ENCODE measurements around the gene TEAD4. TPM values are rescaled to one million over a fixed set of nuclear protein-coding genes. Genes with fewer than 3 reads are reported as not detected.

TEAD4 gene
- total RNA-seq, 1 donor from 2014 or later: 10.8 TPM

- no peak for DNase-seq (ENCODE audit: extremely low spot score, unreplicated experiment)
- Mint-ChIP-seq H3K9me3 (no peaks in the 10 kb centered on the region), H3K4me3 (peak overlapping the region; percentile 86), H3K27me3 (peaks cover 46% of the 10 kb centered on the region), H3K4me1 (ENCODE audit: unreplicated experiment) (peaks cover 22% of the 10 kb centered on the region), H3K27ac (peak overlapping the region; percentile 89), H3K36me3 (peaks cover 8% of the 10 kb centered on the region)
- TF ChIP-seq CTCF (conservative IDR thresholded peaks at IDR 0.05): no peak
Measured at GRCh38 chr12:2959505-2960389, 550 bp downstream of the TEAD4 start.

GRCh38 chr12:2960390-2960956, 1.3 kb downstream of the TEAD4 start:
- no peak for DNase-seq (ENCODE audit: extremely low spot score, unreplicated experiment)
- no peak for TF ChIP-seq CTCF (conservative IDR thresholded peaks at IDR 0.05)
- Mint-ChIP-seq H3K9me3 (no peaks in the 10 kb centered on the region), H3K4me1 (ENCODE audit: unreplicated experiment) (peaks cover 22% of the 10 kb centered on the region), H3K27me3 (peaks cover 46% of the 10 kb centered on the region), H3K27ac (peak overlapping the region; percentile 89), H3K36me3 (peaks cover 8% of the 10 kb centered on the region), H3K4me3 (peak overlapping the region; percentile 86)

- peaks cover 46% of the 10 kb centered on the region for H3K27me3 Mint-ChIP-seq
- H3K9me3 Mint-ChIP-seq: no peaks in the 10 kb centered on the region
- H3K4me3 Mint-ChIP-seq: peak overlapping the region; percentile 86
- H3K36me3 Mint-ChIP-seq: peaks cover 8% of the 10 kb centered on the region
- no peak for TF ChIP-seq CTCF (conservative IDR thresholded peaks at IDR 0.05)
- H3K27ac Mint-ChIP-seq: peak overlapping the region; percentile 89
- H3K4me1 Mint-ChIP-seq (ENCODE audit: unreplicated experiment): peaks cover 22% of the 10 kb centered on the region
- no peak for DNase-seq (ENCODE audit: extremely low spot score, unreplicated experiment)
Measured at GRCh38 chr12:2960996-2961616, 1.9 kb downstream of the TEAD4 start.

GRCh38 chr12:2961705-2962104, 2.5 kb downstream of the TEAD4 start:
- no peak for DNase-seq (ENCODE audit: extremely low spot score, unreplicated experiment)
- Mint-ChIP-seq H3K4me3 (peak overlapping the region; percentile 86), H3K4me1 (ENCODE audit: unreplicated experiment) (peaks cover 22% of the 10 kb centered on the region), H3K9me3 (no peaks in the 10 kb centered on the region), H3K36me3 (peaks cover 8% of the 10 kb centered on the region), H3K27ac (no peak overlapping the region), H3K27me3 (peaks cover 46% of the 10 kb centered on the region)
- no peak for TF ChIP-seq CTCF (conservative IDR thresholded peaks at IDR 0.05)

- Mint-ChIP-seq H3K9me3 (no peaks in the 10 kb centered on the region), H3K36me3 (peaks cover 9% of the 10 kb centered on the region), H3K4me3 (no peak overlapping the region), H3K27me3 (peaks cover 34% of the 10 kb centered on the region), H3K4me1 (ENCODE audit: unreplicated experiment) (peaks cover 16% of the 10 kb centered on the region), H3K27ac (peak overlapping the region; percentile 27)
- no peak for DNase-seq (ENCODE audit: extremely low spot score, unreplicated experiment)
- TF ChIP-seq CTCF (conservative IDR thresholded peaks at IDR 0.05): no peak
Measured at GRCh38 chr12:2963154-2963759, 4.1 kb downstream of the TEAD4 start.
